CD14-positive monocyte (primary cell): ENCODE data around the gene UBE2N. TPM values are rescaled to one million over a fixed set of nuclear protein-coding genes. Genes with fewer than 3 reads are reported as not detected.

Experiments
- DNase-seq, 3 donors: peaks; one replicate each; pipeline ENCODE4 v3.0.0-alpha.2; 2011 to 2022
- H2AFZ ChIP-seq: 2 replicates; pipeline ENCODE4 v1.6.0; 2012; ENCODE audit warnings: mild to moderate bottlenecking, low read depth, low read length, inconsistent platforms; ENCODE audit not compliant: insufficient read depth, poor library complexity, severe bottlenecking
- H3K27ac ChIP-seq, 2 donors: 1 replicate in 1 of 2; 2 replicates in 1 of 2; pipeline ENCODE4 v1.5.1; 2012 to 2013; ENCODE audit warnings: low read length in 2 of 2, control low read depth in 1 of 2, inconsistent platforms in 1 of 2, low read depth in 1 of 2, mild to moderate bottlenecking in 1 of 2
- H3K27me3 ChIP-seq, 2 donors: one replicate each; pipeline versions ENCODE4 v1.6.0 to v1.6.1; 2011 to 2013; ENCODE audit warnings: low read length in 2 of 2; ENCODE audit not compliant: control insufficient read depth in 2 of 2, insufficient read depth in 2 of 2
- H3K36me3 ChIP-seq, 2 donors: replicated peaks in 1 of 2; 1 replicate in 1 of 2; 2 replicates in 1 of 2; pipeline versions ENCODE4 v1.5.1 to v1.6.1; 2012 to 2013; ENCODE audit warnings: low read length in 2 of 2, control low read depth in 1 of 2, inconsistent platforms in 1 of 2, mild to moderate bottlenecking in 1 of 2; ENCODE audit not compliant: insufficient read depth in 2 of 2, control insufficient read depth in 1 of 2
- H3K4me1 ChIP-seq, 2 donors: 1 replicate in 1 of 2; 2 replicates in 1 of 2; pipeline versions ENCODE4 v1.5.1 to v1.6.1; 2012 to 2013; ENCODE audit warnings: low read length in 2 of 2, control low read depth in 1 of 2, inconsistent platforms in 1 of 2, mild to moderate bottlenecking in 1 of 2, moderate library complexity in 1 of 2; ENCODE audit not compliant: insufficient read depth in 2 of 2, control insufficient read depth in 1 of 2
- H3K4me2 ChIP-seq: replicated peaks from 2 replicates; pipeline ENCODE3; 2012; ENCODE audit warnings: low read length, moderate library complexity, mild to moderate bottlenecking; ENCODE audit not compliant: poor library complexity, severe bottlenecking; ENCODE audit errors: extremely low read depth
- H3K4me3 ChIP-seq, 3 experiments: fragments of 200-600 bp in 1 of 3; sonication (generic) in 1 of 3; replicated peaks in 1 of 3; 1 replicate in 2 of 3; 2 replicates in 1 of 3; pipeline ENCODE4 v1.5.1; 2011 to 2013; ENCODE audit warnings: low read length in 3 of 3, mild to moderate bottlenecking in 3 of 3, control low read depth in 2 of 3, low read depth in 2 of 3, inconsistent platforms in 1 of 3, moderate library complexity in 1 of 3
- H3K79me2 ChIP-seq: 2 replicates; pipeline ENCODE4 v1.6.0; 2012; ENCODE audit warnings: mild to moderate bottlenecking, control low read depth, inconsistent platforms, low read length, moderate library complexity; ENCODE audit not compliant: insufficient read depth
- H3K9ac ChIP-seq: 2 replicates; pipeline ENCODE4 v1.6.0; 2017; ENCODE audit warnings: low read length, mild to moderate bottlenecking; ENCODE audit not compliant: insufficient read depth, poor library complexity, severe bottlenecking
- H3K9me3 ChIP-seq, 2 donors: replicated peaks in 1 of 2; 1 replicate in 1 of 2; 2 replicates in 1 of 2; pipeline versions ENCODE4 v1.5.1 to v1.6.1; 2012 to 2013; ENCODE audit warnings: low read length in 2 of 2, control low read depth in 1 of 2; ENCODE audit not compliant: control insufficient read depth in 1 of 2, insufficient read depth in 1 of 2
- H4K20me1 ChIP-seq: 2 replicates; pipeline ENCODE4 v1.6.0; 2012; ENCODE audit warnings: mild to moderate bottlenecking, low read length, control low read depth, moderate library complexity; ENCODE audit not compliant: insufficient read depth
- H3K27ac Mint-ChIP-seq, 7 donors: one replicate each; pipeline ENCODE4 v1.8.0; 2020; ENCODE audit warnings: mild to moderate bottlenecking in 7 of 7, mixed read lengths in 7 of 7, moderate library complexity in 6 of 7, inconsistent platforms in 2 of 7
- H3K27me3 Mint-ChIP-seq, 3 donors: one replicate each; pipeline ENCODE4 v1.8.0; 2021 to 2022; ENCODE audit warnings: low read depth in 3 of 3, mild to moderate bottlenecking in 3 of 3, mixed read lengths in 3 of 3, moderate library complexity in 3 of 3, inconsistent platforms in 1 of 3
- H3K36me3 Mint-ChIP-seq, 2 donors: one replicate each; pipeline ENCODE4 v1.8.0; 2020; ENCODE audit warnings: mixed read lengths in 2 of 2, inconsistent platforms in 1 of 2, mild to moderate bottlenecking in 1 of 2
- H3K4me1 Mint-ChIP-seq: one replicate; pipeline ENCODE4 v1.8.0; 2020; ENCODE audit warnings: mild to moderate bottlenecking, mixed read lengths
- H3K4me3 Mint-ChIP-seq, 2 donors: one replicate each; pipeline ENCODE4 v1.8.0; 2020; ENCODE audit warnings: mild to moderate bottlenecking in 2 of 2, mixed read lengths in 2 of 2, moderate library complexity in 1 of 2
- H3K9me3 Mint-ChIP-seq, 7 donors: one replicate each; pipeline ENCODE4 v1.8.0; 2020 to 2022; ENCODE audit warnings: mixed read lengths in 7 of 7, mild to moderate bottlenecking in 6 of 7, moderate library complexity in 6 of 7, inconsistent platforms in 2 of 7
- WGBS: methylation state at CpG from one replicate; pipeline ENCODE4 v1.1.5; 2013; ENCODE audit warnings: missing lambda C conversion rate; ENCODE audit not compliant: insufficient coverage; 5-methylcytosine and 5-hydroxymethylcytosine counted together
- intact Hi-C, 2 donors: fragments of 100-400 bp; cut with micrococcal nuclease; formaldehyde crosslinking; loops; one replicate each; pipeline versions ENCODE4 v1.15.0 to v1.15.1; 2023
- polyA plus RNA-seq, 3 donors: library from polyadenylated mRNA; depleted of rRNA in 1 of 3; unstranded in 2 of 3; stranded (reverse) in 1 of 3; fragments of 300-500 nt in 2 of 3; fragments of >200 nt in 1 of 3; fragmentation: Illumina TruSeq in 2 of 3; gene quantifications; 1 replicate in 2 of 3; 2 replicates in 1 of 3; pipeline ENCODE4 v1.2.3, GENCODE V29; 2012 to 2021
- TF ChIP-seq, protein P1 (sequence below): fragments of 200-600 bp; IDR thresholded peaks from one replicate; pipeline ENCODE4 v1.8.0; 2022; ENCODE audit warnings: antibody characterized with exemption, mild to moderate bottlenecking

Gene UBE2N
- polyA plus RNA-seq, 3 donors: 31.2 to 119 (median 108) TPM

DNA sequence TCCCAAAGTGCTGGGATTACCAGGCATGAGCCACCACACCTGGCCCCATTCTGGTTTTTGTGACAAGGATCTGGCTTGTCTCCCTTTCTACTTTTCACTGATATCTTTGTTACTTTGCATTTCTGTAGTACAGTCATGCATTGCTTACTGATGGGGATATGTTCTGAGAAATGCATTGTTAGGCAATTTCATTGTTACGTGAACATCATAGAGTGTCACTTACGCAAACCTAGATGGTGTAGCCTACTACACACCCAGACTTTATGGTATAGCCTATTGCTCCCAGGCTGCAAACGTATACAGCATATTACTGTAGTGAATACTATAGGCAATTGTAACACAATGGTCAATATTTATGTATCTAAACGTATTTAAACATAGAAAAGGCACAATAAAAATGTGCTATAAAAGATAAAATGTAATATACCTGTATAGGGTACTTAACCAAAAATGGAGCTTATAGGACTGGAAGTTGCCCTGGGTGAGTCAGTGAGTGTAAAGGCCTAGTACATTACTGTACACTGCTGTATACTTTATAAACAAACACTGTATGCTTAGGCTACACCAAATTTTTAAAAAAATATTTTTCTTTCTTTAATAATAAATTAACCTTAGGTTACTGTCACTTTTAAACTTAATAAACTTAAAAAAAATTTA is 41.5 kb upstream of the UBE2N start:
- Histone ChIP-seq H3K4me1 (no peaks in the 10 kb centered on the region), H3K4me3 (no peak overlapping the region), H3K27me3 (no peaks in the 10 kb centered on the region), H3K9me3 (no peaks in the 10 kb centered on the region), H2AFZ (no peak overlapping the region), H3K4me2 (no peak overlapping the region), H3K36me3 (peaks cover 68 to 83% of the 10 kb centered on the region in 2 donors), H3K9ac (no peak overlapping the region), H3K79me2 (no peaks in the 10 kb centered on the region), H3K27ac (no peak overlapping the region), H4K20me1 (no peaks in the 10 kb centered on the region)
- H3K4me3 Mint-ChIP-seq: no peak overlapping the region
- peaks cover 0 to 2% (median 0%) of the 10 kb centered on the region in 3 donors for H3K27me3 Mint-ChIP-seq
- no peak overlapping the region for H3K27ac Mint-ChIP-seq
- intact Hi-C loops: no loop called here
- no peak for DNase-seq
- TF ChIP-seq, protein P1, sequence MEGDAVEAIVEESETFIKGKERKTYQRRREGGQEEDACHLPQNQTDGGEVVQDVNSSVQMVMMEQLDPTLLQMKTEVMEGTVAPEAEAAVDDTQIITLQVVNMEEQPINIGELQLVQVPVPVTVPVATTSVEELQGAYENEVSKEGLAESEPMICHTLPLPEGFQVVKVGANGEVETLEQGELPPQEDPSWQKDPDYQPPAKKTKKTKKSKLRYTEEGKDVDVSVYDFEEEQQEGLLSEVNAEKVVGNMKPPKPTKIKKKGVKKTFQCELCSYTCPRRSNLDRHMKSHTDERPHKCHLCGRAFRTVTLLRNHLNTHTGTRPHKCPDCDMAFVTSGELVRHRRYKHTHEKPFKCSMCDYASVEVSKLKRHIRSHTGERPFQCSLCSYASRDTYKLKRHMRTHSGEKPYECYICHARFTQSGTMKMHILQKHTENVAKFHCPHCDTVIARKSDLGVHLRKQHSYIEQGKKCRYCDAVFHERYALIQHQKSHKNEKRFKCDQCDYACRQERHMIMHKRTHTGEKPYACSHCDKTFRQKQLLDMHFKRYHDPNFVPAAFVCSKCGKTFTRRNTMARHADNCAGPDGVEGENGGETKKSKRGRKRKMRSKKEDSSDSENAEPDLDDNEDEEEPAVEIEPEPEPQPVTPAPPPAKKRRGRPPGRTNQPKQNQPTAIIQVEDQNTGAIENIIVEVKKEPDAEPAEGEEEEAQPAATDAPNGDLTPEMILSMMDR: no peak
- H3K36me3 Mint-ChIP-seq: peaks cover 37 to 42% of the 10 kb centered on the region in 2 donors
- WGBS: no CpG with 5 or more reads among the region's 4 CpGs
- H3K4me1 Mint-ChIP-seq: peaks cover 1% of the 10 kb centered on the region
- peaks cover 0 to 4% (median 0%) of the 10 kb centered on the region in 7 donors for H3K9me3 Mint-ChIP-seq

DNA sequence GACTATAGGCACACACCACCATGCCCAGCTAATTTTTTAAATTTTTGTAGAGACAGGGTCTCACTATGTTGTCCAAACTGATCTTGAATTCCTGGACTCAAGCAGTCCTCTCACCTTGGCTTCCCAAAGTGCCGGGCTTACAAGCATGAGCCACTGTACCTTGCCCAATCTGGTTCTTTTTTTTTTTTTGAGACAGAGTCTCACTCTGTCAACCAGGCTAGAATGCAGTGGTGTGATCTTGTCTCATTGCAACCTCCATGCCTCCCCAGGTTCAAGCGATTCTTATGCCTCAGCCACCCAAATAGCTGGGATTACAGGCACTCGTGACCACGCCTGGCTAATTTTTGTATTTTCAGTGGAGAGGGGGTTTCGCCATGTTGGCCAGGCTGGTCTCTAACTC is 41.0 kb upstream of the UBE2N start:
- Histone ChIP-seq H3K27ac (no peak overlapping the region), H3K4me2 (no peak overlapping the region), H3K36me3 (peaks cover 66 to 83% of the 10 kb centered on the region in 2 donors), H3K9ac (no peak overlapping the region), H2AFZ (no peak overlapping the region), H3K4me3 (no peak overlapping the region), H3K9me3 (no peaks in the 10 kb centered on the region), H4K20me1 (no peaks in the 10 kb centered on the region), H3K27me3 (no peaks in the 10 kb centered on the region), H3K4me1 (no peaks in the 10 kb centered on the region), H3K79me2 (no peaks in the 10 kb centered on the region)
- peaks cover 0 to 2% (median 0%) of the 10 kb centered on the region in 7 donors for H3K9me3 Mint-ChIP-seq
- intact Hi-C loops: no loop called here
- peaks cover 36 to 39% of the 10 kb centered on the region in 2 donors for H3K36me3 Mint-ChIP-seq
- peaks cover 1% of the 10 kb centered on the region for H3K4me1 Mint-ChIP-seq
- no peak overlapping the region for H3K27ac Mint-ChIP-seq
- H3K4me3 Mint-ChIP-seq: no peak overlapping the region
- H3K27me3 Mint-ChIP-seq: peaks cover 0 to 2% (median 0%) of the 10 kb centered on the region in 3 donors
- TF ChIP-seq, protein P1: no peak
- WGBS: 83% methylated on average over 3 of the region's 5 CpGs
- DNase-seq: no peak
